Endothelial cell of umbilical vein (primary cell): ENCODE measurements around the gene WRAP53.

Experiments
- EZH2 ChIP-seq: IDR thresholded peaks from 2 replicates; pipeline ENCODE4 v1.6.1; 2012; ENCODE audit warnings: borderline replicate concordance, low read depth, mild to moderate bottlenecking, moderate library complexity, low read length, inconsistent platforms; ENCODE audit not compliant: severe bottlenecking
- TF ChIP-seq, protein P1 (sequence below), 2 donors: IDR thresholded peaks; 1 replicate in 1 of 2; 2 replicates in 1 of 2; pipeline ENCODE4 v1.5.1; 2011; ENCODE audit warnings: low read length in 2 of 2, mild to moderate bottlenecking in 2 of 2, moderate library complexity in 2 of 2, control low read depth in 1 of 2, inconsistent platforms in 1 of 2, low read depth in 1 of 2; ENCODE audit not compliant: insufficient read depth in 1 of 2; ENCODE audit errors: extremely low read depth in 1 of 2

DNA sequence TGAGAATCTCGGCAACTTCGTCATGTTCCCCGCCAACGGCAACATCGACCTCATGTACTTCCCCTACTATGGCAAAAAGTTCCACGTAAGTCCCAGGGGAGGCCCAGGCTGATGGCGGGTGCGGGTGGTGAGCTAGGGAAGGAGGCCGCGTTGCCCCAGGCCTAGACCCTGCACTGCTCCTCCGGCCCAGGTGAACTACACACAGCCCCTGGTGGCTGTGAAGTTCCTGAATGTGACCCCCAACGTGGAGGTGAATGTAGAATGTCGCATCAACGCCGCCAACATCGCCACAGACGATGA lies 32.8 kb upstream of the WRAP53 start:
- TF ChIP-seq, protein P1, sequence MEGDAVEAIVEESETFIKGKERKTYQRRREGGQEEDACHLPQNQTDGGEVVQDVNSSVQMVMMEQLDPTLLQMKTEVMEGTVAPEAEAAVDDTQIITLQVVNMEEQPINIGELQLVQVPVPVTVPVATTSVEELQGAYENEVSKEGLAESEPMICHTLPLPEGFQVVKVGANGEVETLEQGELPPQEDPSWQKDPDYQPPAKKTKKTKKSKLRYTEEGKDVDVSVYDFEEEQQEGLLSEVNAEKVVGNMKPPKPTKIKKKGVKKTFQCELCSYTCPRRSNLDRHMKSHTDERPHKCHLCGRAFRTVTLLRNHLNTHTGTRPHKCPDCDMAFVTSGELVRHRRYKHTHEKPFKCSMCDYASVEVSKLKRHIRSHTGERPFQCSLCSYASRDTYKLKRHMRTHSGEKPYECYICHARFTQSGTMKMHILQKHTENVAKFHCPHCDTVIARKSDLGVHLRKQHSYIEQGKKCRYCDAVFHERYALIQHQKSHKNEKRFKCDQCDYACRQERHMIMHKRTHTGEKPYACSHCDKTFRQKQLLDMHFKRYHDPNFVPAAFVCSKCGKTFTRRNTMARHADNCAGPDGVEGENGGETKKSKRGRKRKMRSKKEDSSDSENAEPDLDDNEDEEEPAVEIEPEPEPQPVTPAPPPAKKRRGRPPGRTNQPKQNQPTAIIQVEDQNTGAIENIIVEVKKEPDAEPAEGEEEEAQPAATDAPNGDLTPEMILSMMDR (IDR thresholded peaks at IDR 0.05; ENCODE audit: extremely low read depth in 1 of 2, insufficient read depth in 1 of 2, low read depth in 1 of 2, low read length in 2 of 2) = no peak
- no peak for TF ChIP-seq EZH2
